KMS-11 (cell line): ENCODE measurements around the gene STX12.

Experiments used
- H2AFZ ChIP-seq: fragments of 200-600 bp; sonication (generic); 2 replicates; pipeline ENCODE4 v1.6.1; 2016; ENCODE audit warnings: antibody characterized with exemption, mixed run types, low read depth
- H3K27ac ChIP-seq: fragments of 200-600 bp; sonication (generic); 2 replicates; pipeline ENCODE4 v1.6.1; 2016; ENCODE audit warnings: mild to moderate bottlenecking, mixed run types
- H3K27me3 ChIP-seq: fragments of 200-600 bp; sonication (generic); 2 replicates; pipeline ENCODE4 v1.6.1; 2017; ENCODE audit warnings: mild to moderate bottlenecking, low read depth, mixed run types, moderate library complexity; ENCODE audit not compliant: insufficient read depth
- H3K36me3 ChIP-seq: fragments of 200-600 bp; sonication (generic); 2 replicates; pipeline ENCODE4 v1.6.1; 2017; ENCODE audit warnings: mild to moderate bottlenecking, mixed run types; ENCODE audit not compliant: insufficient read depth
- H3K4me1 ChIP-seq: fragments of 200-600 bp; sonication (generic); 2 replicates; pipeline ENCODE4 v1.6.1; 2016; ENCODE audit warnings: mild to moderate bottlenecking, low read depth, mixed run types; ENCODE audit not compliant: poor library complexity, severe bottlenecking
- H3K4me2 ChIP-seq: fragments of 200-600 bp; sonication (generic); 2 replicates; pipeline ENCODE4 v1.7.0; 2016; ENCODE audit warnings: mild to moderate bottlenecking, mixed run types
- H3K4me3 ChIP-seq: fragments of 200-600 bp; sonication (generic); IDR thresholded peaks from 2 replicates; pipeline ENCODE4 v1.6.1; 2017; ENCODE audit warnings: low read depth, low read length, mixed read lengths; ENCODE audit not compliant: insufficient read depth
- H3K79me2 ChIP-seq: fragments of 200-600 bp; sonication (generic); 2 replicates; pipeline ENCODE4 v1.6.1; 2016; ENCODE audit warnings: low read depth, mixed run types; ENCODE audit not compliant: insufficient read depth
- H3K9ac ChIP-seq: fragments of 200-600 bp; sonication (generic); 2 replicates; pipeline ENCODE4 v1.6.1; 2016; ENCODE audit warnings: mild to moderate bottlenecking, mixed run types
- H4K20me1 ChIP-seq: fragments of 200-600 bp; sonication (generic); 2 replicates; pipeline ENCODE4 v1.6.1; 2016; ENCODE audit warnings: mild to moderate bottlenecking, mixed run types; ENCODE audit not compliant: insufficient read depth
- TF ChIP-seq, protein P1 (sequence below): fragments of 200-600 bp; sonication (generic); conservative IDR thresholded peaks from 2 replicates; pipeline ENCODE4 v1.6.1; 2017; ENCODE audit warnings: low read depth, mild to moderate bottlenecking, antibody characterized with exemption, low read length, moderate library complexity, mixed read lengths

STX12 gene

GRCh38 chr1:27745466-27745865 lies 27.6 kb upstream of the STX12 start:
- no peaks in the 10 kb centered on the region for H3K36me3 ChIP-seq
- TF ChIP-seq, protein P1, sequence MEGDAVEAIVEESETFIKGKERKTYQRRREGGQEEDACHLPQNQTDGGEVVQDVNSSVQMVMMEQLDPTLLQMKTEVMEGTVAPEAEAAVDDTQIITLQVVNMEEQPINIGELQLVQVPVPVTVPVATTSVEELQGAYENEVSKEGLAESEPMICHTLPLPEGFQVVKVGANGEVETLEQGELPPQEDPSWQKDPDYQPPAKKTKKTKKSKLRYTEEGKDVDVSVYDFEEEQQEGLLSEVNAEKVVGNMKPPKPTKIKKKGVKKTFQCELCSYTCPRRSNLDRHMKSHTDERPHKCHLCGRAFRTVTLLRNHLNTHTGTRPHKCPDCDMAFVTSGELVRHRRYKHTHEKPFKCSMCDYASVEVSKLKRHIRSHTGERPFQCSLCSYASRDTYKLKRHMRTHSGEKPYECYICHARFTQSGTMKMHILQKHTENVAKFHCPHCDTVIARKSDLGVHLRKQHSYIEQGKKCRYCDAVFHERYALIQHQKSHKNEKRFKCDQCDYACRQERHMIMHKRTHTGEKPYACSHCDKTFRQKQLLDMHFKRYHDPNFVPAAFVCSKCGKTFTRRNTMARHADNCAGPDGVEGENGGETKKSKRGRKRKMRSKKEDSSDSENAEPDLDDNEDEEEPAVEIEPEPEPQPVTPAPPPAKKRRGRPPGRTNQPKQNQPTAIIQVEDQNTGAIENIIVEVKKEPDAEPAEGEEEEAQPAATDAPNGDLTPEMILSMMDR, result no peak

GRCh38 chr1:27752360-27752759 lies 20.7 kb upstream of the STX12 start:
- Histone ChIP-seq H3K27ac (peak overlapping the region; percentile 44; the same call in 1 of the 2 replicates), H3K36me3 (no peaks in the 10 kb centered on the region), H3K4me2 (peak overlapping the region; percentile 72), H3K4me1 (peaks cover 32% of the 10 kb centered on the region), H3K9ac (no peak overlapping the region), H2AFZ (no peak overlapping the region), H3K4me3 (peak overlapping the region; percentile 30), H4K20me1 (no peaks in the 10 kb centered on the region), H3K27me3 (no peaks in the 10 kb centered on the region), H3K79me2 (no peaks in the 10 kb centered on the region)
- TF ChIP-seq, protein P1, result no peak

More at GRCh38 chr1:27745466-27745865, 27.6 kb upstream of the STX12 start:
- H3K79me2 ChIP-seq, result no peaks in the 10 kb centered on the region
- H3K4me1 ChIP-seq, result no peaks in the 10 kb centered on the region
- no peak overlapping the region for H3K27ac ChIP-seq
- H3K4me2 ChIP-seq, result no peak overlapping the region
- no peaks in the 10 kb centered on the region for H3K27me3 ChIP-seq
- H2AFZ ChIP-seq, result no peak overlapping the region
- no peak overlapping the region for H3K4me3 ChIP-seq
- H3K9ac ChIP-seq, result no peak overlapping the region
- H4K20me1 ChIP-seq, result no peaks in the 10 kb centered on the region

DNA sequence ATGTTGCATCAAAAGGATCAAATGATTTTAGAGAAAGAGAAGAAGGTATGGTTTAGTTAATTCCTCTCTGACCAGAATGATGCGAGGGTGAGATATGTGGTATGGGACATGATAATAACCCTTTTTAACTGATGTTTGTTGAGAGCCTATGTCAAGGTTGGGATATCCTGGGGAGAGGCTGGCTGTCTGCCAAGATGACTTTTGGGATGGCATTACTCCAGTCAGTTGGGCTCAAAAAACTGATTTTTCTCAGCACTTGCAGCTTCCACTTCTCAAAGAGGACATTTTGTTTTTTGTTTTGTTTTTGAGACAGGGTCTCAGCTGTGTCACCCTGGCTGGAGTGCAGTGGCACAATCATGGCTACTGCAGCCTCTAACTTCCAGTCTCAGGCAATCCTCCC lies 17.7 kb upstream of the STX12 start:
- H4K20me1 ChIP-seq, result no peaks in the 10 kb centered on the region
- no peaks in the 10 kb centered on the region for H3K79me2 ChIP-seq
- H3K27ac ChIP-seq, result no peak overlapping the region
- no peaks in the 10 kb centered on the region for H3K36me3 ChIP-seq
- H3K4me3 ChIP-seq, result no peak overlapping the region
- H2AFZ ChIP-seq, result no peak overlapping the region
- no peaks in the 10 kb centered on the region for H3K27me3 ChIP-seq
- TF ChIP-seq, protein P1, result no peak
- no peak overlapping the region for H3K4me2 ChIP-seq
- no peak overlapping the region for H3K9ac ChIP-seq
- peaks cover 32% of the 10 kb centered on the region for H3K4me1 ChIP-seq

GRCh38 chr1:27755865-27756264 lies 17.2 kb upstream of the STX12 start:
- Histone ChIP-seq H2AFZ (no peak overlapping the region), H4K20me1 (no peaks in the 10 kb centered on the region), H3K27ac (no peak overlapping the region), H3K79me2 (no peaks in the 10 kb centered on the region), H3K4me1 (peaks cover 32% of the 10 kb centered on the region), H3K4me2 (no peak overlapping the region), H3K36me3 (no peaks in the 10 kb centered on the region), H3K27me3 (no peaks in the 10 kb centered on the region), H3K4me3 (no peak overlapping the region), H3K9ac (no peak overlapping the region)
- TF ChIP-seq, protein P1, result no peak

- Histone ChIP-seq H3K27ac (no peak overlapping the region), H3K4me2 (no peak overlapping the region), H2AFZ (no peak overlapping the region), H3K36me3 (no peaks in the 10 kb centered on the region), H3K27me3 (no peaks in the 10 kb centered on the region), H3K4me3 (no peak overlapping the region), H3K79me2 (no peaks in the 10 kb centered on the region), H4K20me1 (no peaks in the 10 kb centered on the region), H3K4me1 (peaks cover under 1% of the 10 kb centered on the region), H3K9ac (no peak overlapping the region)
- TF ChIP-seq, protein P1, result no peak
Observed at GRCh38 chr1:27759236-27759635, 13.8 kb upstream of the STX12 start.
